GM06990 (cell line): ENCODE data around the gene CCDC97.
A peak's percentile ranks its signal among the peaks of the same experiment; 100 is the strongest.

Experiments used
- DNase-seq: peaks from one replicate; pipeline ENCODE4 v3.0.0-alpha.2; 2011; ENCODE audit not compliant: insufficient read length; ENCODE audit errors: extremely low read depth
- H3K27me3 ChIP-seq: replicated peaks from 2 replicates; pipeline ENCODE4 v1.6.0; 2011; ENCODE audit warnings: low read length; ENCODE audit not compliant: control insufficient read depth, insufficient read depth
- H3K36me3 ChIP-seq: 2 replicates; pipeline ENCODE4 v1.5.1; 2011; ENCODE audit warnings: low read length; ENCODE audit not compliant: control insufficient read depth, insufficient read depth
- H3K4me3 ChIP-seq: replicated peaks from 2 replicates; pipeline ENCODE4 v1.5.1; 2011; ENCODE audit warnings: low read depth, mild to moderate bottlenecking, control low read depth, low read length
- CTCF ChIP-seq: IDR thresholded peaks from 2 replicates; pipeline ENCODE4 v1.5.1; 2011; ENCODE audit warnings: low read length, control low read depth, mild to moderate bottlenecking, inconsistent platforms; ENCODE audit not compliant: insufficient read depth, poor library complexity, severe bottlenecking

Gene CCDC97

GRCh38 chr19:41311072-41311471 lies 1.1 kb downstream of the CCDC97 start:
- no peak for TF ChIP-seq CTCF
- no peak for DNase-seq
- H3K4me3 ChIP-seq, result peak overlapping the region; percentile 80
- H3K36me3 ChIP-seq, result peaks cover 13% of the 10 kb centered on the region
- H3K27me3 ChIP-seq, result no peaks in the 10 kb centered on the region

GRCh38 chr19:41311613-41312012 lies 1.6 kb downstream of the CCDC97 start:
- H3K4me3 ChIP-seq, result peak overlapping the region; percentile 80; the same call in 1 of the 2 replicates

GRCh38 chr19:41316306-41316920 lies 6.4 kb downstream of the CCDC97 start:
- Histone ChIP-seq H3K36me3 (peaks cover 43% of the 10 kb centered on the region), H3K27me3 (no peaks in the 10 kb centered on the region), H3K4me3 (no peak overlapping the region)
- no peak for TF ChIP-seq CTCF
- DNase-seq, result no peak

More at GRCh38 chr19:41311613-41312012, 1.6 kb downstream of the CCDC97 start:
- Histone ChIP-seq H3K27me3 (no peaks in the 10 kb centered on the region), H3K36me3 (peaks cover 15% of the 10 kb centered on the region)
- DNase-seq, result no peak
- TF ChIP-seq CTCF, result no peak

GRCh38 chr19:41318696-41319499 lies 8.9 kb downstream of the CCDC97 start:
- Histone ChIP-seq H3K27me3 (no peaks in the 10 kb centered on the region), H3K4me3 (no peak overlapping the region), H3K36me3 (peaks cover 45% of the 10 kb centered on the region)
- DNase-seq, result no peak
- no peak for TF ChIP-seq CTCF

- no peak overlapping the region for H3K4me3 ChIP-seq
- H3K27me3 ChIP-seq, result no peaks in the 10 kb centered on the region
- no peak for TF ChIP-seq CTCF
- no peak for DNase-seq
- peaks cover 44% of the 10 kb centered on the region for H3K36me3 ChIP-seq
Measured at GRCh38 chr19:41319500-41320184, 9.7 kb downstream of the CCDC97 start.
